ENCODE data around the gene EGFL7.

Gene EGFL7

DNA sequence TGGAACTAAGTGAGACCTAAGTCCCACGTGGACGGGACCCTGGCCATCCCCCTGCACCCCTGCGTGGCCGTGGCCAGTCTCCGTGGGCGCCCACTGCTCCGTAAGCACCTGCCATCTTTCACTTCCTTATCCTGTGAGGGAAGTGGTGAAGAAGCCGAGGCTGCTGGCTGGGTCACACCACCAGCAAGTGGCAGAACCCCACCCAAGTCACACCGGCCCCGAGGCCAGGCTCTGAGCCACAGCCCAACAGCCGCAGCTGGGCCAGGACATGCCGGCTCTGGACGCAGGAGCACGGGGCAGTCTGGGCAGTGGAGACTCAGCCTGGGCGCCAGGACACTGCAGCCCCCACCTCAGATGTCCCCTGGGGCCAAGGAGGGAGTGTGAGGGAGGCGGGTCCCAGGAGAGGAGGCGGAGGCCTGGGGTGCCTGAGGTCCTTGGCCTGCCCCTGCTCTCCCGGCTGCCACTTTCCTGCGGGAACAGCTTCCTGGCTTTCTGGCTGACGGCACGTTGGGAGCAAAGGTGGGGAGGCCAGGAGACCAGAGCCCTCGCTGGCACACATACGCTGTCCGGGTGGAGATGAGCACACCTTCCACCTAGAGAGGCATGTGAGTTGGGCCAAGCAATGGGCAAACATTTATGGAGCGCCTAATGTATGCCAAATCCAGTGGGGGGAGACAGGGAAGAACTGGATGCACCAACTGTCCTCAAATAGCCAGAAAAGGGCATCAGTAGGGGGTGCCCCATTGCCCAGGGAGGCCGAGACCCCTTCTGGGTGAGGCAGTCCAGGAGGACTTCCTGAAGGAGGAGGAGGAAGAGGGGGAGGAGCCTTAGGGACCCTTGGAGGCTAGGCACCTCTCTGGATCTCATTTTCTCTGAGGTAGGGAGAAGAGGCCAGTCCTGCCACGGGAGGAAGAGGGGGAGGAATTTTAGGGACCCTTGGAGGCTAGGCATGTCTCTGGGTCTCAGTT is 43.9 kb upstream of the EGFL7 start:
- TF ChIP-seq, protein P1, sequence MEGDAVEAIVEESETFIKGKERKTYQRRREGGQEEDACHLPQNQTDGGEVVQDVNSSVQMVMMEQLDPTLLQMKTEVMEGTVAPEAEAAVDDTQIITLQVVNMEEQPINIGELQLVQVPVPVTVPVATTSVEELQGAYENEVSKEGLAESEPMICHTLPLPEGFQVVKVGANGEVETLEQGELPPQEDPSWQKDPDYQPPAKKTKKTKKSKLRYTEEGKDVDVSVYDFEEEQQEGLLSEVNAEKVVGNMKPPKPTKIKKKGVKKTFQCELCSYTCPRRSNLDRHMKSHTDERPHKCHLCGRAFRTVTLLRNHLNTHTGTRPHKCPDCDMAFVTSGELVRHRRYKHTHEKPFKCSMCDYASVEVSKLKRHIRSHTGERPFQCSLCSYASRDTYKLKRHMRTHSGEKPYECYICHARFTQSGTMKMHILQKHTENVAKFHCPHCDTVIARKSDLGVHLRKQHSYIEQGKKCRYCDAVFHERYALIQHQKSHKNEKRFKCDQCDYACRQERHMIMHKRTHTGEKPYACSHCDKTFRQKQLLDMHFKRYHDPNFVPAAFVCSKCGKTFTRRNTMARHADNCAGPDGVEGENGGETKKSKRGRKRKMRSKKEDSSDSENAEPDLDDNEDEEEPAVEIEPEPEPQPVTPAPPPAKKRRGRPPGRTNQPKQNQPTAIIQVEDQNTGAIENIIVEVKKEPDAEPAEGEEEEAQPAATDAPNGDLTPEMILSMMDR (IDR thresholded peaks at IDR 0.05): no peak
- Histone ChIP-seq H3K27ac (no peak overlapping the region), H3K36me3 (ENCODE audit: control insufficient read depth, insufficient read depth, low read length) (no peaks in the 10 kb centered on the region), H3K4me1 (no peaks in the 10 kb centered on the region), H3K79me2 (no peaks in the 10 kb centered on the region), H3K4me2 (ENCODE audit: low read length) (no peak overlapping the region), H3K27me3 (ENCODE audit: control insufficient read depth, insufficient read depth, low read length) (no peaks in the 10 kb centered on the region), H3K4me3 (ENCODE audit: low read depth, low read length) (no peak overlapping the region), H3K9ac (no peak overlapping the region), H3K9me3 (ENCODE audit: control insufficient read depth, low read length) (no peaks in the 10 kb centered on the region), H2AFZ (no peak overlapping the region)

DNA sequence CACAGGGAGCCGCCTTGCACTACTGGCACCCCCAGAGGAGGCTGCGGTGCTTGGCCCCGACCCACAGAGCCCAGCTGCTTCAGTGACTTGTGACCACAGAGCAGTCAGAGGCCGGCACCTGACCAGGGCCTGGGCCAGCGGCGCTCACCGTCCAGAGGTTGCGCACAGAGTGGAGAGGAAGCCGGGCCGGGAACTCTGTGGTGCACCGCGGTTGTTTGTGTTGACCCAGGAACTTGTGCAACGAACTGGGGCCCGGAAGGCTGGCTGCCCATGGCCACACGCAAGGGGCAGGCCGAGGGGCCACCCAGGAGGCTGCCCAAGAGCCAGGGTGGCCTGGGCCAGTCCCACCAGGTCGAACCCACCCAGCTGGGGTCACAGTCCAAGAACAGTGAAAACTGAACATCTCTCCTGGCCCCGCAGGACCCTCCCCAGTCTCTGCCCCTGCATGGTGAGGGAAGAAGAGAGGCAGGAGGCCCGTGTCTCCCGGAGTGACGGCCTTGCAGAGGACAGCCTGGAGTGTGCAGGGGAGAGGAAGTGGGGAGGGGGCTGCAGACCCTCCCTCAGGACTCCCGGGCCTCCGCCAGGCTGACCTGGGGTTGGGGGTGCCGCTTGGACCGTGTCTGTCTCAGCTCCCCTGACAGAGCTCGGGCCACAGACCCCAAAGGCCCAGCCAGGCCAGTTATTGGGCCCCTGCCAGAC is 42.8 kb upstream of the EGFL7 start:
- Histone ChIP-seq H3K9ac (no peak overlapping the region), H3K4me2 (ENCODE audit: low read length) (no peak overlapping the region), H3K4me3 (ENCODE audit: low read depth, low read length) (no peak overlapping the region), H3K4me1 (no peaks in the 10 kb centered on the region), H3K9me3 (ENCODE audit: control insufficient read depth, low read length) (no peaks in the 10 kb centered on the region), H3K27me3 (ENCODE audit: control insufficient read depth, insufficient read depth, low read length) (no peaks in the 10 kb centered on the region), H2AFZ (no peak overlapping the region), H3K27ac (no peak overlapping the region), H3K79me2 (no peaks in the 10 kb centered on the region), H3K36me3 (ENCODE audit: control insufficient read depth, insufficient read depth, low read length) (no peaks in the 10 kb centered on the region)
- TF ChIP-seq, protein P1 (IDR thresholded peaks at IDR 0.05): no peak

DNA sequence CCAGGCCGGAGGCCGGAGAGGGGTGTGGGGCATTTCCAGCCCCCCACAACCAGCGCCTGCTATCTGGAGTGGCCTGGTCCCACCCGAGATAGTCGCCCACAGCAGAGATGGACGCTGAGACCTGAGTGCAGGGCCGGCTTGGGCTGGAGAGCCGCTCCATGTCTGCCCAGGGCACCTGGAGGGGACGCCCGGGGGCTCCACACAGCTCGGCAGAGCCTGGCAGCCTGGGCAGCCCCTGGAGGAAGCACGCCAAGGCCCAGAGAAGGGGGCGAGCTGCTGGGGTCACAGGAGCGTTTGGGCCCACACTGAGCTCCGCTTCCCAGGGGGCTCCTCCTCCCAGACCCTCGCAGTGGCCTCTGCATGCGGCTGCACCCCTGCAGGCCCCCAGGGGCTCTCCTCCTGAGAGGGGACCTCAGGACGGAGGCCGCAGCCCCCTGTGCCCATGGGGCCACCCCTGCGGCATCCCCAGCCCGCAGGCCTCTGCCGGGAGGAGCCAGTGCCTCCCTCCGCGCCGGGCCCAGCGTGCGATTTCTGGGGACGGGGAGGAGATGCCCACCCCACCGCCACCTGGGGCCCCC is 42.2 kb upstream of the EGFL7 start:
- Histone ChIP-seq H3K4me1 (peaks cover 4% of the 10 kb centered on the region), H2AFZ (no peak overlapping the region), H3K27me3 (ENCODE audit: control insufficient read depth, insufficient read depth, low read length) (no peaks in the 10 kb centered on the region), H3K36me3 (ENCODE audit: control insufficient read depth, insufficient read depth, low read length) (no peaks in the 10 kb centered on the region), H3K27ac (no peak overlapping the region), H3K4me2 (ENCODE audit: low read length) (no peak overlapping the region), H3K79me2 (no peaks in the 10 kb centered on the region), H3K9me3 (ENCODE audit: control insufficient read depth, low read length) (no peaks in the 10 kb centered on the region), H3K9ac (no peak overlapping the region), H3K4me3 (ENCODE audit: low read depth, low read length) (no peak overlapping the region)
- TF ChIP-seq, protein P1 (IDR thresholded peaks at IDR 0.05): no peak

DNA sequence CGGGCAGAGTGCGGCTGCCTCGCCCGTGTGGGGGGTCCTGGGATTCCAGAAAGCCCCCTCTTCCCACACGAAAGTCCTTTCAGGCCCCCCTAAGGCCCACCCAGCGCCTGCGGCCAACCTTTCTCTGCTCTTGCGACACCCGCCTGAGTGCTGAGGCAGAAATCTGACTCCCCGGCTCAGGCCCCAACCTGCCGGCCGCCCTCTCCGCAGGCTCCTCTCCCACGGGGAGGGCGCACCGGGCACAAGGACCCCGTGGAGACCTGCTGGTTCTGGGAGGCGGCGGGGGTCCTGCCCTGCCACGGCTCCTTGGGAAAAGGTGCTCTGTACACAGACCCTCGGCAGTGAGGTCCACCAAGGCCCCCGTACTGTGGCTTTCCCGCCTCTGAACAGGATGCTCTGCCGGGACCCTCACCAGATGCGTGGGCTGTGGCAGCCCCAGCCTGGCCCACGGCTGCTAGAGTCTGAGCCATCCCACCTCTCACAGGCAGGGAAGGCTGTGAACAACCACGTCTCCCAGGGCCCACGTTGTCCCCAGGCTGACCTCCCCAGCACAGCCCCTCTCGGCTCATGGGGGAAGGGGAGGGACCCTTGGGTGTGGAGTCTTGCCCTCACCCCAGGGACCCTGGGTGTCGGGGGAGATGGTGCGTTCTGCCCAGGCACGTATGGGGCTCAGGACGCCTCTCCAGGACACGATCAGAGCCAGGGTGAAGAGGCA is 41.5 kb upstream of the EGFL7 start:
- H3K36me3 ChIP-seq (ENCODE audit: control insufficient read depth, insufficient read depth, low read length): no peaks in the 10 kb centered on the region
- no peaks in the 10 kb centered on the region for H3K9me3 ChIP-seq (ENCODE audit: control insufficient read depth, low read length)
- no peak overlapping the region for H3K4me2 ChIP-seq (ENCODE audit: low read length)
- no peaks in the 10 kb centered on the region for H3K79me2 ChIP-seq
- TF ChIP-seq, protein P1 (IDR thresholded peaks at IDR 0.05): no peak
- peaks cover 5% of the 10 kb centered on the region for H3K4me1 ChIP-seq
- H3K27ac ChIP-seq: no peak overlapping the region
- no peak overlapping the region for H3K4me3 ChIP-seq (ENCODE audit: low read depth, low read length)
- no peaks in the 10 kb centered on the region for H3K27me3 ChIP-seq (ENCODE audit: control insufficient read depth, insufficient read depth, low read length)
- H2AFZ ChIP-seq: no peak overlapping the region
- H3K9ac ChIP-seq: no peak overlapping the region
